HG03378 (cell line): Measurements from ENCODE around the gene BBS12.
"Not testable (repeated sequence)": the region's sequence is repeated elsewhere in the genome, so short reads cannot be mapped to it uniquely, and the experiment has no call there.

Experiments used
- ATAC-seq: cut with Tn5 transposase; IDR thresholded peaks from one replicate; pipeline ENCODE4 v1.9.1; 2021; ENCODE audit warnings: mild to moderate bottlenecking, moderate library complexity; ENCODE audit not compliant: unreplicated experiment

The BBS12 gene

GRCh38 chr4:122764071-122764820, 31.7 kb downstream of the BBS12 start:
- no peak for ATAC-seq

DNA sequence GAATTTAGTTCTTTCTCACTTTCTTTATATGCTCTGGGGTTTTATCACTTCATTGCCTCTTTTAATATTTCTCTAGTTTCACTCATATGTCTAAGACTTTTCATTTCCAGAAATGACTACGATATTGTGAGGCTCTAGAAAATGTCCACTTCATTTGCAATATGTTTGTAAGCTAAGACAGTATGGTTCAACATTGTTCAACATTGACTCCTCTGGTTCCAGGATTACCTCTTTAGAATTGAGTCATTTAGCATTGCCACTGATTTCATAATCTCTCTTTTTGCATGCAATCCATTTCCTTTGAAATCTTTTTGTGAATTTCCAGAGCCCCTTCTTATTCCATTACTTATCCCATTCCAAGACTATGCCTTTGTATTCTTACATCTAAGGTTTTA, 32.3 kb downstream of the BBS12 start:
- peak; percentile 90 for ATAC-seq

GRCh38 chr4:122765692-122766352, 33.3 kb downstream of the BBS12 start:
- ATAC-seq, result no peak

DNA sequence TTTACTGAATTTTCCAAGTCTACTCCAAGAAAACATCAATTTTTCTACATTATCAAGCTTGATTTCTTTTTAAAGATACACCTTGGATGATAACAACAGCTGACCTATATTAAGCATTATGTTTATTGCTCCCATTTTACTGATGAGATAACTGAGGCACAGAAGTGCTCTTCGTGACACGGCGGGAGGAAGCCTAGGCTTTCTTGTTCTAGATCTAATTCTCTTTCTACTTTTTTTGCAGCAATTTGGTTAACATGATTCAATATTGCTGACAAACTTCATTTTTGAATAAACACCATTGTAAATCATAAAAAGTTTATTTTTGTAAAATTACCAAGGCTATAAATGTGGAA, 33.8 kb downstream of the BBS12 start:
- ATAC-seq, result no peak

DNA sequence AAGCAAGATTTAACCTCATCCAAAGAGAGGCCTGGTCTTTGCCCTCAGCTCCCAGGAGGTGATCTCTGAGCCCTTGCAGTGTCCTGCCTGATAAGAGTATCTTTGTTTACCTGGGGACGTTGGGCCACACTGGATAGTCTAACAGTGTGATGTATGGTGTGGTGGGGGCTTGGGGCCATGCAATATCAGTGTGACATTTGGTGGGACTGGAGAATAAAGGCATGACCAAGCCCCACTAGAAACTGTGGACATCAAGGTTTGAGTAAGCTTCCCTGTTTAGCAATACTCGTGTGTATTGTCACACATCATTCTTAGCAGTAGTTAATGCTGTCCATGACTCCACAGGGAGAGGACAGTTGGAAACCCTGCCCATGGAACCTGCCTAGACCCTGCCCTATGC, 34.4 kb downstream of the BBS12 start:
- no peak for ATAC-seq

GRCh38 chr4:122771724-122772123, 39.2 kb downstream of the BBS12 start:
- ATAC-seq, result no peak

GRCh38 chr4:122772311-122772710, 39.8 kb downstream of the BBS12 start:
- ATAC-seq, result no peak

DNA sequence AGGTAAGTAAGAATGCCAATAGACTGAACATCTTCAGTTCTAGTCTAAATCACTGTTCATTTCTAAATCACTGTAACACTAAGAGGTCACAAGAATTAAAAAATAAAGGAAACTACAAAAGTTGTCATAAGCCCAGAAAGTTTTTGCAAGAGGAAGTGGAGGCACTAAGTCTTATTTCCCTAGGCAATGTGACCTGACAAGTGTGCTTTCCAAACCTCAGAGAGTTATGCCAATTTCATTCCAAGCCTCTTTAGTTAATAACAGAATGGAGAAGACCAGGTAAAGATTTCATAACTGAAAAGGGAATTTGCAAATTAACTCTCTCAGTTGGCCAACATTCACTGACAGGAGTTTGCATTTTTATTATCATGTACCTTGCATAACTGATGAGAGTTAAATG, 40.5 kb downstream of the BBS12 start:
- no peak for ATAC-seq

DNA sequence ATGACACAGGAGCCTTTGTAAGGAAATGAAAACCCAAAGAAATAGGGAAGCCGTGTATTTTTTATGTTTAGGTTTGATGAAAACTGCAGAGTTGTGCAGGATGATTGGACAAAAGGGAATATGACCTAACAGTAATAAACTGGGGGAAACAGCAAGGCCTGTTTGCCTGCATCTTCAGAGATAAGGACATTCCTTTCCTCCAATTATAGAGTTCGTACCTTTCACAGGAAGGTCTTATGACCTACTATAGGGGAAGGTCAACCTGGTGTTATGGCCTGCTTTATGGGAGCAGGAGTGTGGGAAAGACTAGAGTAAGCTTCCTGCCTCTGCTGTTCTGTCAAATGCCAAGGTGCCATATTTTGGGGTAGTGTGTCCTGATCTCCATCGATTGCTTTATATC, 42.5 kb downstream of the BBS12 start:
- ATAC-seq, result no peak

GRCh38 chr4:122775987-122776836, 43.7 kb downstream of the BBS12 start:
- no peak for ATAC-seq

DNA sequence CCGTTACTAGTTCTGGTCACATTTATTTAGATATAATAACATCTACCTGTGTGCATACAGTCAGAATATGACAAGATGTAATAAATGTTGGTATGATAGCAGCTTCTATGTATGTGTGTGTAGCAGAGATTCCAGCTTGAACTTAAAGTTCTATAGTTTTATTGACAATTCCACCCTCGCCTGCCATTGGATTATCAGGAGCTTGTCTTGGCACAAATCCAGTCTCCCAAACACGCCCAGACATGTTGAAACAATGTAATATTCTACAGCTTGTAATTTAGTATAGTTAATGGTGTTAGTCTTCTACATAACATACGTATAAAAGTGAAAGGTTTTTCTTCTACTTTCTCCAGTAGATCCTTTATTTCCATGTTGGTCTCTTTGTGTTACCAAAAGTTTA, 44.4 kb downstream of the BBS12 start:
- no peak for ATAC-seq

GRCh38 chr4:122777846-122778673, 45.6 kb downstream of the BBS12 start:
- ATAC-seq, result no peak

GRCh38 chr4:122781486-122781885, 49.0 kb downstream of the BBS12 start:
- ATAC-seq, result no peak

DNA sequence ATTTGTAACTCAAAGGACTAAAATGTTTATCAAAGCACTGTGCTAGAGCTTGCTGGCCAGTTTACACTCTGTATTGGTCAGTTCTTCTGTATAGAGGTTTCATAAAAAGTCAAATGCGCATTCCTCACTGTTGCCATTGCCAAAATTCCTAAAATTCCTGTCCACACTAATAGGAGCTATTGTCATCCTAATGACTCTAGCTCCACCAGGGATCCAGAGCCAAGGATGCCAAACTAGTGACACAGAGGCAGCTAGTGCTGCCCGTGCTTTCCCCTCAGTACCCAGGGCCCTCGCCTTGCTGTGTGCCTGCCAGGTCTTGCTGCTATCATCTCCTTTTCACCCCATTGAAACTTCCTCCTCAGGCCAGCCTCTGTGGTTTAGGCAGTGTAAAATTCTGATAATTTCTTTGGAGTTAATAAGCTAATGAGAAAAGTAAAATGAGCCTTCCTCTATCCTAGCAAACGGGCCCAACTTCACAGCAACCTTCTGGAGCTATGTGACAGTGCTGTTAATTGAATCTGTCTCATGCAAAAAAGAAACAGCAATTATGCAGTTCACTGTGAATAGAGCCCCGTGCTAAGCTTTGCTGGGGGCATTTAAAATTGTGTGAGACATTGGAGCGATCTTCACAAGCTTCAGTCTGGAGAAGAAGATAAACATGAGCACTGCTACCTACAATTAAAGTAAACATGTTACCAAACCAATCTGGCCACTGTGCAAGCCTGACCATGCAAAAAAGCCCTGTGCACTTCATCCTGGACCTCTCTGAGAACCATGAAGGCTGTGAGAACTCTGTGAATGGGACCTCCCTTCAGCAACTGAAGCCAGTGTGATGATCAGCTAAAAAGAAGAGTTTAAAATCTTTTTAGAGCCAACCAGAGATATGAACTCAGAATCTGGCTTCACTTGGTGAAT, 51.1 kb downstream of the BBS12 start:
- no peak for ATAC-seq

DNA sequence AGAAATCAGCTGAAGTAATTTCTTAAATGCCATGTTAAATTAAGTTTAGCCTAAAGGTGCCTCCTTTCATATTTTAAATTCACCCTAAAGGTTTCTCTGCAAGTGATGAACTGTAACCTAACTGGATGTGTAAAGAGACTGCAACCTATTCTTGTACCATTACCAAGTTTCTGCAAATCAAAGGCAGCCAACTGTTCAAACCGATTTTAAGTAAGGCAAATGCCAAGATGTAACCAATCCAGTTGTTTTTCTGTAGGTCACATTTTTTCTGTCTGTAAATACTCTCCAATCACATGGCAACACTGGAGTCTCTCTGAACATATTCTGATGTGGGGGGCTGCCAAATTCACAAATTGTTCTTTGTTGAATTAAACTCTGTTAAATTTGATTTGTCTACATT, 51.8 kb downstream of the BBS12 start:
- ATAC-seq, result no peak

DNA sequence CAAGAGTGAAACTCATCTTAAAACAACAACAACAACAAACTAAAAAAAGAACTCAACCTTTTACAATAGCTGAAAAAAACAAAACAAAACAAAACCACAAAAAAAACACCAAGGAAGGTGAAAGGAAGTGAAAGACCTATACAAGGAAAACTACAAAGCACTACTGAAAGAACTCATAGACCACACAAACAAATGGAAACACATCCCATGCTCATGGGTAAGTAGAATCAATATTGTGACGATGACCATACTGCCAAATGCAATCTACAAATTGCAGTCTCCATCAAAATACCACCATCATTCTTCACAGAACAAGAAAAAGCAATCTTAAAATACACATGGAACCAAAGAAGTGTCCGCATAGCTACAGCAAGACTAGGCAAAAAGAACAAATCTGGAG, 52.6 kb downstream of the BBS12 start:
- no peak for ATAC-seq

- ATAC-seq, result not testable (repeated sequence)
Observed at GRCh38 chr4:122786296-122786695, 53.8 kb downstream of the BBS12 start.

DNA sequence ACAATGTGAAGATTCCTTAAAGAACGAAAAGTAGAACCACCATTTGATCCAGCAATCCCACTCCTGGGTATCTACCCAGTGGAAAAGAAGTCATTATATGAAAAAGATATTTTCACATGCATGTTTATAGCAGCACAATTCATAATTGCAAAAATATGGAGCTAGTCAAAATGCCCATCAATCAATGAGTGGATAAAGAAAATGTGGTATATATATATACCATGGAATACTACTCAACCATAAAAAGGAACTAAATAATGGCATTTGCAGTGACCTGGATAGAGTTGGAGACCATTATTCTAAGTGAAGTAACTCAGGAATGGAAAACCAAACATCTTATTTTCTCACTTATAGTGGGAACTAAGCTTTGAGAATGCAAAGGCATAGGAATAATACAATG, 54.4 kb downstream of the BBS12 start:
- ATAC-seq, result not testable (repeated sequence)

- ATAC-seq, result no peak
Observed at GRCh38 chr4:122787940-122788339, 55.4 kb downstream of the BBS12 start.

DNA sequence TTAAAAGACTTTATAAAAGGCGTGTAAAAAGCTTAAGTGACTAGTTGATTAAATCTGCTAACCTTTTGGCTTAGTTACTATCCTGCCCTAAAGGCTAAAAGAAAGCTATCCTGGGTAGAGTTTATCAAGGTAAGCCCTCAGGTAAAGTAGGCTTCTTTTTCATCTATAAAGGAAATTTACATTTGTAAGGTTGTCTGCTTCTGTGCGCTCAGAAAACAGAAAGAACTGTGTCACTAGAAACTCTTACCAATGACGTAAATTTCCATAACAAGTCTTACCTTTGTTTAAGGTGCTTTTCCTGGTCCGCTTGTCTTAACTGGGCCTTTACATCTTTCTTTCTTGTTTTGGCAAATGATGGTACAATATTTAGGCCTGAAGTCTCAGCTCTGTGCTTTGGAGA, 56.4 kb downstream of the BBS12 start:
- no peak for ATAC-seq
